ENCODE results near the gene COLGALT1.

COLGALT1 gene

DNA sequence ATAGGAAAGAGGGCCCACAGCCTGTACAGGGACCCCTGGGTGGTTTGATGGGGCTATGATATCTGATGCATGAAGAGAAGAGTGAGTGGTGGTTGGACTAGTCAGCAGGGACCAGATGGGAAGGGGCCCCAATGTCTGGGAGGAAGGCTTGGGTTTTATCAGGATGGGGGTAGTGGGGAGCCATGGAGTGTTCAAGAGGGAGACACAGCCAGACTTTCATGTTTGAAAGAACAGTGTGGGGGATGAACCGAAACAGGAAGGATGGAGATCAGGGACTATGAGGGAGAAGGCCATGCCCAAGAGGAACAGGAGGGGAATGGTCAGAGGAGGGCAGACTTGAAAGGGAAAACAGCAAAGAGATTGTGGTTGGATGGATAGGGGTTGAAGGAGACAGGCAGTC is 69.6 kb downstream of the COLGALT1 start:
- Histone ChIP-seq H3K27ac (replicated peaks) (no peak overlapping the region), H3K27me3 (ENCODE audit: insufficient read depth, poor library complexity, severe bottlenecking) (no peaks in the 10 kb centered on the region), H3K4me3 (replicated peaks; ENCODE audit: insufficient read depth, low read length) (no peak overlapping the region)
- TF ChIP-seq GABPA (IDR thresholded peaks at IDR 0.05; ENCODE audit: low read depth) (no peak), POLR2AphosphoS5 (IDR thresholded peaks at IDR 0.05; ENCODE audit: low read depth) (no peak), CTCF (IDR thresholded peaks at IDR 0.05; ENCODE audit: insufficient read depth, low read length) (no peak), REST (IDR thresholded peaks at IDR 0.05; ENCODE audit: insufficient replicate concordance, low read depth) (no peak), SPI1 (IDR thresholded peaks at IDR 0.05; ENCODE audit: borderline replicate concordance, low read depth) (no peak)
- no peak for DNase-seq (ENCODE audit: low read depth in 1 of 2, low spot score in 1 of 2)

DNA sequence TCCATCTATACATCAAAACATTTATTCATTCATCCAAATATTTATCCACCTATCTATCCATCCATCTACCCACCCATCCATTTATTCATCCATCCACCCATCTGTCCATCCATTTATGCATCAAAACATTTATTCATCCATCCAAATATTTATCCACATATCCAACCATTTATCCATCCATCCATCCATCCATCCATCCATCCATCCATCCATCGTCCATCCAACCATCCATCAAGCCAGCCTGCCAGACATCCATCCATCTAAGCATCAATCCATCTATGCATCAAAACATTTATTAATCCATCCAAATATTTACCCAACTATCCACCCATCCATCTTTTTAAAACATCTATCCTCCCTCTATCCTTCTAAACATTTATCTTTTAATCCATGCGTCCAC is 70.5 kb downstream of the COLGALT1 start:
- TF ChIP-seq SPI1 (IDR thresholded peaks at IDR 0.05; ENCODE audit: borderline replicate concordance, low read depth) = no peak
- no peak for TF ChIP-seq REST (IDR thresholded peaks at IDR 0.05; ENCODE audit: insufficient replicate concordance, low read depth)
- no peak for TF ChIP-seq CTCF (IDR thresholded peaks at IDR 0.05; ENCODE audit: insufficient read depth, low read length)
- no peak for TF ChIP-seq GABPA (IDR thresholded peaks at IDR 0.05; ENCODE audit: low read depth)
- Histone ChIP-seq H3K27ac (replicated peaks) (no peak overlapping the region), H3K4me3 (replicated peaks; ENCODE audit: insufficient read depth, low read length) (no peak overlapping the region), H3K27me3 (ENCODE audit: insufficient read depth, poor library complexity, severe bottlenecking) (no peaks in the 10 kb centered on the region)
- no peak for DNase-seq (ENCODE audit: low read depth in 1 of 2, low spot score in 1 of 2)

DNA sequence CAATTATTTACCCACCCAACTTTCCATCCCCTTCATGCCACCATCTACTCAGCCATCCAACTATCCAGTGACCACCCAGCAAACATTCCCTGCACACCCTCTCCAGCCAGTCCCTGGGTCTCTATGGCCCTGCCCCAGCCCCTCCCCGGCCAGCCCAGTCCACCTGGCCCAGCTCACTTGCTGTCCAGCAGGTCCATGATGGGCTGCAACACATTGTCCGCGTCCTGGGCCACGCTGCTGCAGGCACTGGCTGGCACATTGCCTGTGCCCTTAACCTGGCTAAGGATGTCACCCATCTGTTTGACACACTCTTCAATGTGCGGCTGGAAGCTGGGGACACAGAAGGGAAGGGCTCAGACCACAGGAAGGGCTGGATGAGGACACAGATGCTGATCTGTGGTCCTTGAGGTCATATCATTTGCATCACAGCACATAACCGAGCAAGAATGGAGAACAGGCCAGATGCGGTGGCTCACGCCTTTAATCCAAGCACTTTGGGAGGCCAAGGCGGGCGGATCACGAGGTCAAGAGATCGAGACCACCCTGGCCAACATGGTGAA is 71.1 kb downstream of the COLGALT1 start:
- no peak overlapping the region for H3K27ac ChIP-seq (replicated peaks)
- H3K27me3 ChIP-seq (ENCODE audit: insufficient read depth, poor library complexity, severe bottlenecking) = no peaks in the 10 kb centered on the region
- no peak overlapping the region for H3K4me3 ChIP-seq (replicated peaks; ENCODE audit: insufficient read depth, low read length)
- no peak for DNase-seq (ENCODE audit: low read depth in 1 of 2, low spot score in 1 of 2)
- TF ChIP-seq SPI1 (IDR thresholded peaks at IDR 0.05; ENCODE audit: borderline replicate concordance, low read depth) (no peak), POLR2AphosphoS5 (IDR thresholded peaks at IDR 0.05; ENCODE audit: low read depth) (no peak), GABPA (IDR thresholded peaks at IDR 0.05; ENCODE audit: low read depth) (no peak), CTCF (IDR thresholded peaks at IDR 0.05; ENCODE audit: insufficient read depth, low read length) (no peak), REST (IDR thresholded peaks at IDR 0.05; ENCODE audit: insufficient replicate concordance, low read depth) (no peak)

Data from HL-60 (cell line).